HepG2 (cell line): ENCODE measurements around the gene MAPK1. TPM values are rescaled to one million over a fixed set of nuclear protein-coding genes. Genes with fewer than 3 reads are reported as not detected.
"Not testable (repeated sequence)": the region's sequence is repeated elsewhere in the genome, so short reads cannot be mapped to it uniquely, and the experiment has no call there.

ENCODE experiments used
- ATAC-seq: fragments of 200-7000 bp; cut with Tn5 transposase; 3 replicates; pipeline ENCODE4 v1.9.1; 2020; ENCODE audit warnings: mild to moderate bottlenecking, moderate library complexity
- BruUV-seq: library from RNA; stranded (reverse); fragments of 400-500 nt; replicated peaks from 2 replicates; lab custom pipeline; 2021; lab: Mats Ljungman, UMichigan
- CTCF ChIA-PET: fragments of 300-600 bp; formaldehyde crosslinking; extraction: SDS; loops from one replicate; lab custom pipeline; 2021; ENCODE audit warnings: low total read pairs, inconsistent platforms, low intra/inter-chr PET ratio; lab: Yijun Ruan, JAX
- POLR2A ChIA-PET: fragments of 350-600 bp; sonication (Branson Sonifier 250); formaldehyde crosslinking; loops from one replicate; lab custom pipeline; 2020; ENCODE audit warnings: antibody characterized with exemption, inconsistent platforms; lab: Yijun Ruan, JAX
- DNase-seq: peaks from one replicate; pipeline ENCODE4 v3.0.0-alpha.2; 2015; ENCODE audit warnings: low spot score
- FAIRE-seq: peaks from 3 replicates; lab custom pipeline; 2011; peaks lifted over from hg19 to GRCh38; lab: Jason Lieb, UNC
- H2AFZ ChIP-seq: one replicate; pipeline ENCODE4 v1.6.1; 2011; ENCODE audit warnings: low read length, inconsistent platforms
- H3K27ac ChIP-seq: fragments of 300-600 bp; 3 replicates; pipeline ENCODE4 v1.8.0; 2011; ENCODE audit warnings: mixed run types, mild to moderate bottlenecking, mixed read lengths, low read length, inconsistent platforms; ENCODE audit not compliant: insufficient read depth; ENCODE audit errors: extremely low read length
- H3K27me3 ChIP-seq, 2 experiments: fragments of 200-600 bp in 1 of 2; 2 replicates in 1 of 2; 3 replicates in 1 of 2; pipeline versions ENCODE4 v1.6.0 to v1.8.0; 2011; ENCODE audit warnings: low read length in 2 of 2, mild to moderate bottlenecking in 2 of 2, moderate library complexity in 2 of 2, inconsistent platforms in 1 of 2; ENCODE audit not compliant: insufficient read depth in 2 of 2, control insufficient read depth in 1 of 2
- H3K36me3 ChIP-seq, 2 experiments: fragments of 200-600 bp in 1 of 2; replicated peaks in 1 of 2; 2 replicates in 1 of 2; 3 replicates in 1 of 2; pipeline versions ENCODE4 v1.5.1 to v1.8.0; 2011; ENCODE audit warnings: low read length in 2 of 2, inconsistent platforms in 1 of 2; ENCODE audit not compliant: insufficient read depth in 2 of 2, control insufficient read depth in 1 of 2
- H3K4me1 ChIP-seq: 2 replicates; pipeline ENCODE4 v1.5.1; 2012; ENCODE audit warnings: low read length, inconsistent platforms; ENCODE audit not compliant: insufficient read depth
- H3K4me2 ChIP-seq: 2 replicates; pipeline ENCODE4 v1.6.0; 2011; ENCODE audit warnings: low read depth, low read length, inconsistent platforms
- H3K4me3 ChIP-seq, 3 experiments: fragments of 200-600 bp in 1 of 3; sonication (generic), shearing (Covaris generic) in 1 of 3; replicated peaks in 1 of 3; 2 replicates each; pipeline ENCODE4 v1.5.1; 2011 to 2016; ENCODE audit warnings: low read length in 3 of 3, inconsistent platforms in 2 of 3, low read depth in 2 of 3, mild to moderate bottlenecking in 2 of 3, control low read depth in 1 of 3, mixed read lengths in 1 of 3; ENCODE audit not compliant: insufficient read depth in 1 of 3
- H3K79me2 ChIP-seq: one replicate; pipeline ENCODE4 v1.6.1; 2011; ENCODE audit warnings: low read length, inconsistent platforms; ENCODE audit not compliant: insufficient read depth
- H3K9ac ChIP-seq: 2 replicates; pipeline ENCODE4 v1.6.0; 2011; ENCODE audit warnings: mild to moderate bottlenecking, low read depth, low read length, inconsistent platforms; ENCODE audit not compliant: insufficient read depth
- H3K9me3 ChIP-seq: 2 replicates; pipeline ENCODE4 v1.5.1; 2012; ENCODE audit warnings: mild to moderate bottlenecking, low read length
- H4K20me1 ChIP-seq: 2 replicates; pipeline ENCODE4 v1.6.0; 2011; ENCODE audit warnings: inconsistent platforms, mild to moderate bottlenecking, low read length, moderate library complexity; ENCODE audit not compliant: insufficient read depth
- BCL6 ChIP-seq: IDR thresholded peaks from 2 replicates; pipeline ENCODE4 v1.6.1; 2016; ENCODE audit warnings: missing genetic modification reagents, missing compliant biosample characterization
- CERS6 ChIP-seq: sonication (generic); formaldehyde crosslinking; IDR thresholded peaks from 2 replicates; pipeline ENCODE4 v1.5.0; 2020; ENCODE audit warnings: missing genetic modification reagents
- IRF9 ChIP-seq: sonication (generic); formaldehyde crosslinking; IDR thresholded peaks from 2 replicates; pipeline ENCODE4 v1.8.0; 2022; ENCODE audit warnings: missing genetic modification reagents, mild to moderate bottlenecking, borderline replicate concordance
- NKX3-1 ChIP-seq: sonication (generic); formaldehyde crosslinking; IDR thresholded peaks from 2 replicates; pipeline ENCODE4 v1.5.0; 2020; ENCODE audit warnings: missing genetic modification reagents
- RFX5 ChIP-seq: IDR thresholded peaks from 2 replicates; pipeline ENCODE4 v1.6.1; 2011; ENCODE audit warnings: low read depth, low read length, improper control_type of control experiment
- SALL2 ChIP-seq: sonication (generic); formaldehyde crosslinking; IDR thresholded peaks from 2 replicates; pipeline ENCODE4 v1.8.1; 2023; ENCODE audit warnings: mild to moderate bottlenecking, missing genetic modification reagents, inconsistent platforms
- SATB2 ChIP-seq: sonication (generic); formaldehyde crosslinking; IDR thresholded peaks from 2 replicates; pipeline ENCODE4 v1.5.0; 2020; ENCODE audit warnings: missing genetic modification reagents
- ZBTB7B ChIP-seq: sonication (generic); formaldehyde crosslinking; IDR thresholded peaks from 2 replicates; pipeline ENCODE4 v1.4.0; 2020; ENCODE audit warnings: missing genetic modification reagents
- ZNF292 ChIP-seq: sonication (generic); formaldehyde crosslinking; IDR thresholded peaks from 2 replicates; pipeline ENCODE4 v1.8.1; 2022; ENCODE audit warnings: mild to moderate bottlenecking, low read depth, missing genetic modification reagents, borderline replicate concordance
- ZNF33B ChIP-seq: sonication (generic); formaldehyde crosslinking; IDR thresholded peaks from 2 replicates; pipeline ENCODE4 v1.5.1; 2020; ENCODE audit warnings: mild to moderate bottlenecking, missing genetic modification reagents
- ZNF746 ChIP-seq: sonication (generic); formaldehyde crosslinking; IDR thresholded peaks from 2 replicates; pipeline ENCODE4 v1.8.0; 2022; ENCODE audit warnings: mild to moderate bottlenecking, missing genetic modification reagents
- ZSCAN20 ChIP-seq: sonication (generic); formaldehyde crosslinking; IDR thresholded peaks from 2 replicates; pipeline ENCODE4 v1.4.0; 2020; ENCODE audit warnings: missing genetic modification reagents, mild to moderate bottlenecking, borderline replicate concordance
- WGBS: methylation state at CpG from one replicate; pipeline ENCODE4 v1.1.6; 2017; ENCODE audit warnings: low lambda C conversion rate; 5-methylcytosine and 5-hydroxymethylcytosine counted together
- in situ Hi-C: cut with HindIII; loops from 2 replicates; pipeline ENCODE4 v1.10.0; 2017; ENCODE audit warnings: low pct_unique_long_range_greater_than_20kb; ENCODE audit not compliant: extremely low pct_ligation_motif_present
- intact Hi-C: fragments of 100-400 bp; cut with micrococcal nuclease; formaldehyde crosslinking; loops from one replicate; pipeline ENCODE4 v1.10.0; 2022; ENCODE audit not compliant: unreplicated experiment
- polyA plus RNA-seq, 8 experiments: library from polyadenylated mRNA; depleted of rRNA in 3 of 8; stranded (reverse) in 7 of 8; unstranded in 1 of 8; fragments of >200 nt; fragmentation: Illumina TruSeq in 4 of 8; extraction: Trizol in 4 of 8; gene quantifications; 2 replicates each; pipeline versions ENCODE4 v1.2.1 to v1.2.3, GENCODE V29; 2011 to 2016; ENCODE audit warnings: low read depth in 4 of 8, missing spikeins in 1 of 8, mixed read lengths in 1 of 8; ENCODE audit not compliant: insufficient read depth in 1 of 8
- total RNA-seq, 5 experiments: library from RNA; depleted of rRNA; stranded (reverse); fragments of >200 nt; fragmentation: Illumina TruSeq; extraction: Trizol; gene quantifications; 2 replicates each; pipeline ENCODE4 v1.2.3, GENCODE V29; 2016; ENCODE audit warnings: low read depth in 1 of 5

MAPK1 gene
- total and polyA plus RNA-seq, 2 of the 13 experiments (the other 11 are each of a cell fraction or from before 2014, with no cell fraction given): 107 to 114 TPM

- WGBS: 23% methylated on average over 7 of the region's 7 CpGs
- no TSS peak for BruUV-seq
These were observed 40.4 kb upstream of the MAPK1 start for GRCh38 chr22:21907638-21908522.

GRCh38 chr22:21905234-21905633 is 37.8 kb upstream of the MAPK1 start:
- DNase-seq, H3K9ac ChIP-seq, H2AFZ ChIP-seq, ATAC-seq, BruUV-seq, H3K4me3 ChIP-seq, H3K27ac ChIP-seq, H3K27me3 ChIP-seq, H3K36me3 ChIP-seq, POLR2A ChIA-PET, H3K79me2 ChIP-seq, H4K20me1 ChIP-seq, CTCF ChIA-PET, H3K4me2 ChIP-seq, intact Hi-C loops, H3K9me3 ChIP-seq, in situ Hi-C loops, FAIRE-seq: not testable (repeated sequence)
- 67% methylated on average over 11 of the region's 11 CpGs for WGBS
- peaks cover 22% of the 10 kb centered on the region for H3K4me1 ChIP-seq

More at GRCh38 chr22:21907638-21908522, 40.4 kb upstream of the MAPK1 start:
- Histone ChIP-seq H3K4me1 (peaks cover 2% of the 10 kb centered on the region), H3K9ac (no peak overlapping the region), H3K36me3 (no peaks in the 10 kb centered on the region), H3K79me2 (no peaks in the 10 kb centered on the region), H2AFZ (no peak overlapping the region), H4K20me1 (no peaks in the 10 kb centered on the region), H3K9me3 (no peaks in the 10 kb centered on the region), H3K27me3 (peaks cover 0 to 3% of the 10 kb centered on the region in 2 experiments; a peak in 1 of 5 replicates), H3K4me2 (no peak overlapping the region), H3K27ac (no peak overlapping the region), H3K4me3 (no peak overlapping the region)
- no peak for FAIRE-seq
- intact Hi-C loops: no loop called here
- POLR2A ChIA-PET: interaction anchor here (0.7 kb wide), 1 partner anchor 11 kb away, joined by 3 read pairs; no protein-coding TSS in a partner anchor
- CTCF ChIA-PET: no interaction called here
- in situ Hi-C loops: no loop called here
- ATAC-seq: no peak
- no peak for TF ChIP-seq RFX5
- TF ChIP-seq ZBTB7B (CRISPR knock-in tag): no peak
- no peak for TF ChIP-seq ZNF33B (CRISPR knock-in tag)
- TF ChIP-seq SATB2: no peak
- TF ChIP-seq NKX3-1: no peak
- no peak for TF ChIP-seq CERS6 (CRISPR knock-in tag)
- no peak for TF ChIP-seq SALL2 (CRISPR knock-in tag)
- no peak for TF ChIP-seq ZNF746
- TF ChIP-seq BCL6 (CRISPR knock-in tag): no peak
- TF ChIP-seq ZNF292 (CRISPR knock-in tag): no peak
- TF ChIP-seq ZSCAN20: no peak
- TF ChIP-seq IRF9 (CRISPR knock-in tag): no peak
- no peak for DNase-seq
